GM23338 (cell line): ENCODE results near the gene ESRRA. TPM values are rescaled to one million over a fixed set of nuclear protein-coding genes. Genes with fewer than 3 reads are reported as not detected.

Source experiments
- ATAC-seq: fragments of 200-7000 bp; cut with Tn5 transposase; 3 replicates; pipeline ENCODE4 v1.9.1; 2020
- DNase-seq: peaks from one replicate; pipeline ENCODE4 v3.0.0-alpha.2; 2015; ENCODE audit warnings: low spot score
- H2AFZ ChIP-seq: fragments of 200-600 bp; sonication (generic); 2 replicates; pipeline ENCODE4 v1.8.0; 2016; ENCODE audit warnings: antibody characterized with exemption, mild to moderate bottlenecking, moderate library complexity
- H3F3A ChIP-seq: fragments of 200-600 bp; sonication (generic); replicated peaks from 2 replicates; pipeline ENCODE4 v1.8.0; 2017; ENCODE audit warnings: antibody characterized with exemption, mixed run types, low read depth
- H3K27ac ChIP-seq: fragments of 200-600 bp; sonication (generic); 2 replicates; pipeline ENCODE4 v1.6.1; 2016; ENCODE audit warnings: low read depth
- H3K27me3 ChIP-seq: fragments of 200-600 bp; sonication (generic); 2 replicates; pipeline ENCODE4 v1.8.0; 2016; ENCODE audit warnings: mild to moderate bottlenecking, mixed run types, moderate library complexity; ENCODE audit not compliant: insufficient read depth
- H3K36me3 ChIP-seq: fragments of 200-600 bp; sonication (generic); 2 replicates; pipeline ENCODE4 v1.8.0; 2016; ENCODE audit warnings: mild to moderate bottlenecking; ENCODE audit not compliant: insufficient read depth
- H3K4me1 ChIP-seq: fragments of 200-600 bp; sonication (generic); 2 replicates; pipeline ENCODE4 v1.8.0; 2016; ENCODE audit warnings: mild to moderate bottlenecking, moderate library complexity; ENCODE audit not compliant: insufficient read depth
- H3K4me2 ChIP-seq: fragments of 200-600 bp; sonication (generic); 2 replicates; pipeline ENCODE4 v1.7.1; 2017; ENCODE audit warnings: mixed run types
- H3K4me3 ChIP-seq: fragments of 200-600 bp; sonication (generic); 2 replicates; pipeline ENCODE4 v1.6.1; 2016; ENCODE audit warnings: mixed run types
- H3K79me2 ChIP-seq: fragments of 200-600 bp; sonication (generic); replicated peaks from 2 replicates; pipeline ENCODE4 v1.8.0; 2017; ENCODE audit warnings: mild to moderate bottlenecking; ENCODE audit not compliant: insufficient read depth
- H3K9me2 ChIP-seq: fragments of 200-600 bp; sonication (generic); 2 replicates; pipeline ENCODE4 v1.8.0; 2017; ENCODE audit not compliant: insufficient read depth
- H4K20me1 ChIP-seq: fragments of 200-600 bp; sonication (generic); replicated peaks from 2 replicates; pipeline ENCODE4 v1.8.0; 2017; ENCODE audit warnings: mild to moderate bottlenecking; ENCODE audit not compliant: insufficient read depth
- H3K27ac Mint-ChIP-seq: 2 replicates; pipeline ENCODE4 v1.8.0; 2020; ENCODE audit warnings: inconsistent platforms, mild to moderate bottlenecking, moderate library complexity, mixed read lengths
- H3K27me3 Mint-ChIP-seq: 3 replicates; pipeline ENCODE4 v1.8.0; 2022; ENCODE audit warnings: low read depth, mild to moderate bottlenecking, moderate library complexity, mixed read lengths, inconsistent platforms; ENCODE audit not compliant: insufficient read depth, poor library complexity
- H3K36me3 Mint-ChIP-seq: 3 replicates; pipeline ENCODE4 v1.8.0; 2021; ENCODE audit warnings: low read depth, mild to moderate bottlenecking, inconsistent platforms, moderate library complexity, mixed read lengths
- H3K4me1 Mint-ChIP-seq: 3 replicates; pipeline ENCODE4 v1.8.0; 2020; ENCODE audit warnings: mild to moderate bottlenecking, inconsistent platforms, mixed read lengths
- H3K4me3 Mint-ChIP-seq: 3 replicates; pipeline ENCODE4 v1.8.0; 2021; ENCODE audit warnings: moderate library complexity, mild to moderate bottlenecking, inconsistent platforms, mixed read lengths
- H3K9me3 Mint-ChIP-seq: 3 replicates; pipeline ENCODE4 v1.8.0; 2020; ENCODE audit warnings: moderate library complexity, mild to moderate bottlenecking, inconsistent platforms, mixed read lengths
- CREB1 ChIP-seq: fragments of 250-450 bp; sonication (Bioruptor Pico); IDR thresholded peaks from 2 replicates; pipeline ENCODE4 v1.5.0; 2020; ENCODE audit warnings: low read depth, mild to moderate bottlenecking, moderate library complexity
- EZH2 ChIP-seq: fragments of 200-600 bp; sonication (generic); IDR thresholded peaks from one replicate; pipeline ENCODE4 v1.8.0; 2017; ENCODE audit warnings: antibody characterized with exemption, mild to moderate bottlenecking, low read depth; ENCODE audit not compliant: unreplicated experiment
- EZH2phosphoT487 ChIP-seq: fragments of 200-600 bp; sonication (generic); IDR thresholded peaks from one replicate; pipeline ENCODE4 v1.8.1; 2018; ENCODE audit warnings: antibody characterized with exemption; ENCODE audit not compliant: unreplicated experiment
- JUNB ChIP-seq: IDR thresholded peaks from one replicate; pipeline ENCODE4 v1.6.1; 2016; ENCODE audit warnings: antibody characterized with exemption; ENCODE audit not compliant: unreplicated experiment
- NANOG ChIP-seq: IDR thresholded peaks from 2 replicates; pipeline ENCODE4 v1.6.1; 2016; ENCODE audit warnings: antibody characterized with exemption, borderline replicate concordance
- POLR2AphosphoS5 ChIP-seq: IDR thresholded peaks from 2 replicates; pipeline ENCODE4 v1.6.1; 2016; ENCODE audit warnings: antibody characterized with exemption, low read depth
- STAT1 ChIP-seq: IDR thresholded peaks from one replicate; pipeline ENCODE4 v1.6.1; 2016; ENCODE audit warnings: antibody characterized with exemption; ENCODE audit not compliant: unreplicated experiment
- ZNF114 ChIP-seq: fragments of 250-450 bp; sonication (Bioruptor Pico); IDR thresholded peaks from 2 replicates; pipeline ENCODE4 v1.5.0; 2020; ENCODE audit warnings: mild to moderate bottlenecking, moderate library complexity
- ZNF331 ChIP-seq: fragments of 250-450 bp; sonication (Bioruptor Pico); IDR thresholded peaks from 2 replicates; pipeline ENCODE4 v1.5.0; 2020; ENCODE audit warnings: low read depth, mild to moderate bottlenecking, moderate library complexity
- polyA plus RNA-seq: library from polyadenylated mRNA; unstranded; fragments of >200 nt; fragmentation: Nextera tagmentation; extraction: Ambion mirVana; gene quantifications from 2 replicates; pipeline ENCODE4 v1.2.1, GENCODE V29; 2016
- total RNA-seq: library from RNA; depleted of rRNA; stranded (reverse); fragments of >200 nt; shearing (Covaris generic); gene quantifications from 2 replicates; pipeline ENCODE4 v1.2.3, GENCODE V29; 2014
- TF ChIP-seq, protein P1 (sequence below), 2 experiments: fragments of 200-600 bp in 1 of 2; sonication (generic) in 1 of 2; conservative IDR thresholded peaks; 2 replicates each; pipeline versions ENCODE4 v1.5.1 to v1.6.1; 2016 to 2017; ENCODE audit warnings: antibody characterized with exemption in 2 of 2, low read depth in 2 of 2, mild to moderate bottlenecking in 2 of 2, moderate library complexity in 1 of 2
- TF ChIP-seq, protein P2 (sequence below): IDR thresholded peaks from 2 replicates; pipeline ENCODE4 v1.6.1; 2016; ENCODE audit warnings: antibody characterized with exemption
- TF ChIP-seq, protein P3 (sequence below): IDR thresholded peaks from one replicate; pipeline ENCODE4 v1.6.1; 2018; ENCODE audit warnings: antibody characterized with exemption; ENCODE audit not compliant: unreplicated experiment
- TF ChIP-seq, protein P4 (sequence below): fragments of 250-450 bp; sonication (Bioruptor Pico); IDR thresholded peaks from 2 replicates; pipeline ENCODE4 v1.5.0; 2020; ENCODE audit warnings: mild to moderate bottlenecking, moderate library complexity

ESRRA gene
- total and polyA plus RNA-seq, 2 experiments from 2014 or later, result 13.7 to 55.1 TPM

DNA sequence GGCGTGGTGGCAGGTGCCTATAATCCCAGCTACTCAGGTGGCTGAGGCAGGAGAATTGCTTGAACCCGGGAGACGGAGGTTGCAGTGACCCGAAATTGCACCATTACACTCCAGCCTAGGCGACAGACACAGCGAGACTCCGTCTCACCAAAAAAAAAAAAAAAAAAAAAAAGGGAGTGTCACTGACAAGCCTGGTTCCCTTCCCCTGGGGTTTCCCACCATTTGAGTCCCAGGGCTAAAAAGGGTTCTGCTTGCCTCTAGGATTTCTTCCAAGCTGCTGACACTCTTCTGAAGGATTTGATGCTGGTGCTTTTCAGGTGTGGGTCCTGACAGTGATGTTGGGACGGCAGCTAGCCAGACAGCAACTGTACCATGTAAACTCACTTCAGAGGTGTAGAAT lies 33.4 kb downstream of the ESRRA start:
- TF ChIP-seq, protein P1, sequence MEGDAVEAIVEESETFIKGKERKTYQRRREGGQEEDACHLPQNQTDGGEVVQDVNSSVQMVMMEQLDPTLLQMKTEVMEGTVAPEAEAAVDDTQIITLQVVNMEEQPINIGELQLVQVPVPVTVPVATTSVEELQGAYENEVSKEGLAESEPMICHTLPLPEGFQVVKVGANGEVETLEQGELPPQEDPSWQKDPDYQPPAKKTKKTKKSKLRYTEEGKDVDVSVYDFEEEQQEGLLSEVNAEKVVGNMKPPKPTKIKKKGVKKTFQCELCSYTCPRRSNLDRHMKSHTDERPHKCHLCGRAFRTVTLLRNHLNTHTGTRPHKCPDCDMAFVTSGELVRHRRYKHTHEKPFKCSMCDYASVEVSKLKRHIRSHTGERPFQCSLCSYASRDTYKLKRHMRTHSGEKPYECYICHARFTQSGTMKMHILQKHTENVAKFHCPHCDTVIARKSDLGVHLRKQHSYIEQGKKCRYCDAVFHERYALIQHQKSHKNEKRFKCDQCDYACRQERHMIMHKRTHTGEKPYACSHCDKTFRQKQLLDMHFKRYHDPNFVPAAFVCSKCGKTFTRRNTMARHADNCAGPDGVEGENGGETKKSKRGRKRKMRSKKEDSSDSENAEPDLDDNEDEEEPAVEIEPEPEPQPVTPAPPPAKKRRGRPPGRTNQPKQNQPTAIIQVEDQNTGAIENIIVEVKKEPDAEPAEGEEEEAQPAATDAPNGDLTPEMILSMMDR (conservative IDR thresholded peaks at IDR 0.05; ENCODE audit: low read depth in 2 of 2), result no peak
- no peak for TF ChIP-seq ZNF331 (CRISPR knock-in tag)
- TF ChIP-seq, protein P2, sequence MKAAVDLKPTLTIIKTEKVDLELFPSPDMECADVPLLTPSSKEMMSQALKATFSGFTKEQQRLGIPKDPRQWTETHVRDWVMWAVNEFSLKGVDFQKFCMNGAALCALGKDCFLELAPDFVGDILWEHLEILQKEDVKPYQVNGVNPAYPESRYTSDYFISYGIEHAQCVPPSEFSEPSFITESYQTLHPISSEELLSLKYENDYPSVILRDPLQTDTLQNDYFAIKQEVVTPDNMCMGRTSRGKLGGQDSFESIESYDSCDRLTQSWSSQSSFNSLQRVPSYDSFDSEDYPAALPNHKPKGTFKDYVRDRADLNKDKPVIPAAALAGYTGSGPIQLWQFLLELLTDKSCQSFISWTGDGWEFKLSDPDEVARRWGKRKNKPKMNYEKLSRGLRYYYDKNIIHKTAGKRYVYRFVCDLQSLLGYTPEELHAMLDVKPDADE, result no peak
- TF ChIP-seq CREB1, result no peak
- no peak for TF ChIP-seq EZH2phosphoT487
- no peak for TF ChIP-seq EZH2
- no peak for TF ChIP-seq STAT1
- no peak for TF ChIP-seq POLR2AphosphoS5
- TF ChIP-seq ZNF114 (CRISPR knock-in tag), result no peak
- no peak for TF ChIP-seq NANOG
- TF ChIP-seq, protein P3, sequence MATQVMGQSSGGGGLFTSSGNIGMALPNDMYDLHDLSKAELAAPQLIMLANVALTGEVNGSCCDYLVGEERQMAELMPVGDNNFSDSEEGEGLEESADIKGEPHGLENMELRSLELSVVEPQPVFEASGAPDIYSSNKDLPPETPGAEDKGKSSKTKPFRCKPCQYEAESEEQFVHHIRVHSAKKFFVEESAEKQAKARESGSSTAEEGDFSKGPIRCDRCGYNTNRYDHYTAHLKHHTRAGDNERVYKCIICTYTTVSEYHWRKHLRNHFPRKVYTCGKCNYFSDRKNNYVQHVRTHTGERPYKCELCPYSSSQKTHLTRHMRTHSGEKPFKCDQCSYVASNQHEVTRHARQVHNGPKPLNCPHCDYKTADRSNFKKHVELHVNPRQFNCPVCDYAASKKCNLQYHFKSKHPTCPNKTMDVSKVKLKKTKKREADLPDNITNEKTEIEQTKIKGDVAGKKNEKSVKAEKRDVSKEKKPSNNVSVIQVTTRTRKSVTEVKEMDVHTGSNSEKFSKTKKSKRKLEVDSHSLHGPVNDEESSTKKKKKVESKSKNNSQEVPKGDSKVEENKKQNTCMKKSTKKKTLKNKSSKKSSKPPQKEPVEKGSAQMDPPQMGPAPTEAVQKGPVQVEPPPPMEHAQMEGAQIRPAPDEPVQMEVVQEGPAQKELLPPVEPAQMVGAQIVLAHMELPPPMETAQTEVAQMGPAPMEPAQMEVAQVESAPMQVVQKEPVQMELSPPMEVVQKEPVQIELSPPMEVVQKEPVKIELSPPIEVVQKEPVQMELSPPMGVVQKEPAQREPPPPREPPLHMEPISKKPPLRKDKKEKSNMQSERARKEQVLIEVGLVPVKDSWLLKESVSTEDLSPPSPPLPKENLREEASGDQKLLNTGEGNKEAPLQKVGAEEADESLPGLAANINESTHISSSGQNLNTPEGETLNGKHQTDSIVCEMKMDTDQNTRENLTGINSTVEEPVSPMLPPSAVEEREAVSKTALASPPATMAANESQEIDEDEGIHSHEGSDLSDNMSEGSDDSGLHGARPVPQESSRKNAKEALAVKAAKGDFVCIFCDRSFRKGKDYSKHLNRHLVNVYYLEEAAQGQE, result no peak
- TF ChIP-seq, protein P4, sequence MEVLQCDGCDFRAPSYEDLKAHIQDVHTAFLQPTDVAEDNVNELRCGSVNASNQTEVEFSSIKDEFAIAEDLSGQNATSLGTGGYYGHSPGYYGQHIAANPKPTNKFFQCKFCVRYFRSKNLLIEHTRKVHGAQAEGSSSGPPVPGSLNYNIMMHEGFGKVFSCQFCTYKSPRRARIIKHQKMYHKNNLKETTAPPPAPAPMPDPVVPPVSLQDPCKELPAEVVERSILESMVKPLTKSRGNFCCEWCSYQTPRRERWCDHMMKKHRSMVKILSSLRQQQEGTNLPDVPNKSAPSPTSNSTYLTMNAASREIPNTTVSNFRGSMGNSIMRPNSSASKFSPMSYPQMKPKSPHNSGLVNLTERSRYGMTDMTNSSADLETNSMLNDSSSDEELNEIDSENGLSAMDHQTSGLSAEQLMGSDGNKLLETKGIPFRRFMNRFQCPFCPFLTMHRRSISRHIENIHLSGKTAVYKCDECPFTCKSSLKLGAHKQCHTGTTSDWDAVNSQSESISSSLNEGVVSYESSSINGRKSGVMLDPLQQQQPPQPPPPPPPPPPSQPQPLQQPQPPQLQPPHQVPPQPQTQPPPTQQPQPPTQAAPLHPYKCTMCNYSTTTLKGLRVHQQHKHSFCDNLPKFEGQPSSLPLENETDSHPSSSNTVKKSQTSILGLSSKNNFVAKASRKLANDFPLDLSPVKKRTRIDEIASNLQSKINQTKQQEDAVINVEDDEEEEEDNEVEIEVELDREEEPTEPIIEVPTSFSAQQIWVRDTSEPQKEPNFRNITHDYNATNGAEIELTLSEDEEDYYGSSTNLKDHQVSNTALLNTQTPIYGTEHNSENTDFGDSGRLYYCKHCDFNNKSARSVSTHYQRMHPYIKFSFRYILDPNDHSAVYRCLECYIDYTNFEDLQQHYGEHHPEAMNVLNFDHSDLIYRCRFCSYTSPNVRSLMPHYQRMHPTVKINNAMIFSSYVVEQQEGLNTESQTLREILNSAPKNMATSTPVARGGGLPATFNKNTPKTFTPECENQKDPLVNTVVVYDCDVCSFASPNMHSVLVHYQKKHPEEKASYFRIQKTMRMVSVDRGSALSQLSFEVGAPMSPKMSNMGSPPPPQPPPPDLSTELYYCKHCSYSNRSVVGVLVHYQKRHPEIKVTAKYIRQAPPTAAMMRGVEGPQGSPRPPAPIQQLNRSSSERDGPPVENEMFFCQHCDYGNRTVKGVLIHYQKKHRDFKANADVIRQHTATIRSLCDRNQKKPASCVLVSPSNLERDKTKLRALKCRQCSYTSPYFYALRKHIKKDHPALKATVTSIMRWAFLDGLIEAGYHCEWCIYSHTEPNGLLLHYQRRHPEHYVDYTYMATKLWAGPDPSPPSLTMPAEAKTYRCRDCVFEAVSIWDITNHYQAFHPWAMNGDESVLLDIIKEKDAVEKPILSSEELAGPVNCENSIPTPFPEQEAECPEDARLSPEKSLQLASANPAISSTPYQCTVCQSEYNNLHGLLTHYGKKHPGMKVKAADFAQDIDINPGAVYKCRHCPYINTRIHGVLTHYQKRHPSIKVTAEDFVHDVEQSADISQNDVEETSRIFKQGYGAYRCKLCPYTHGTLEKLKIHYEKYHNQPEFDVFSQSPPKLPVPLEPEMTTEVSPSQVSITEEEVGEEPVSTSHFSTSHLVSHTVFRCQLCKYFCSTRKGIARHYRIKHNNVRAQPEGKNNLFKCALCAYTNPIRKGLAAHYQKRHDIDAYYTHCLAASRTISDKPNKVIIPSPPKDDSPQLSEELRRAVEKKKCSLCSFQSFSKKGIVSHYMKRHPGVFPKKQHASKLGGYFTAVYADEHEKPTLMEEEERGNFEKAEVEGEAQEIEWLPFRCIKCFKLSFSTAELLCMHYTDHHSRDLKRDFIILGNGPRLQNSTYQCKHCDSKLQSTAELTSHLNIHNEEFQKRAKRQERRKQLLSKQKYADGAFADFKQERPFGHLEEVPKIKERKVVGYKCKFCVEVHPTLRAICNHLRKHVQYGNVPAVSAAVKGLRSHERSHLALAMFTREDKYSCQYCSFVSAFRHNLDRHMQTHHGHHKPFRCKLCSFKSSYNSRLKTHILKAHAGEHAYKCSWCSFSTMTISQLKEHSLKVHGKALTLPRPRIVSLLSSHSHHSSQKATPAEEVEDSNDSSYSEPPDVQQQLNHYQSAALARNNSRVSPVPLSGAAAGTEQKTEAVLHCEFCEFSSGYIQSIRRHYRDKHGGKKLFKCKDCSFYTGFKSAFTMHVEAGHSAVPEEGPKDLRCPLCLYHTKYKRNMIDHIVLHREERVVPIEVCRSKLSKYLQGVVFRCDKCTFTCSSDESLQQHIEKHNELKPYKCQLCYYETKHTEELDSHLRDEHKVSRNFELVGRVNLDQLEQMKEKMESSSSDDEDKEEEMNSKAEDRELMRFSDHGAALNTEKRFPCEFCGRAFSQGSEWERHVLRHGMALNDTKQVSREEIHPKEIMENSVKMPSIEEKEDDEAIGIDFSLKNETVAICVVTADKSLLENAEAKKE (CRISPR knock-in tag), result no peak
- no peak for TF ChIP-seq JUNB
- H4K20me1 ChIP-seq, result no peaks in the 10 kb centered on the region

More for the DNA sequence above, 33.4 kb downstream of the ESRRA start:
- H3K9me3 Mint-ChIP-seq, result no peaks in the 10 kb centered on the region
- ATAC-seq, result no peak
- peaks cover 12% of the 10 kb centered on the region for H3K4me1 Mint-ChIP-seq
- no peak overlapping the region for H3K4me3 Mint-ChIP-seq
- Histone ChIP-seq H3F3A (0 out of 2 replicates have a peak, but pooled peaks cover 5% of the 10 kb centered on the region), H3K79me2 (no peaks in the 10 kb centered on the region), H3K9me2 (no peaks in the 10 kb centered on the region), H3K36me3 (no peaks in the 10 kb centered on the region), H3K27ac (no peak overlapping the region), H2AFZ (no peak overlapping the region), H3K4me3 (no peak overlapping the region), H3K27me3 (no peaks in the 10 kb centered on the region), H3K4me2 (no peak overlapping the region), H3K4me1 (peaks cover 11% of the 10 kb centered on the region; the same call in 1 of the 2 replicates)
- H3K27ac Mint-ChIP-seq, result no peak overlapping the region
- H3K36me3 Mint-ChIP-seq, result no peaks in the 10 kb centered on the region
- DNase-seq, result no peak
- H3K27me3 Mint-ChIP-seq, result peaks cover 23% of the 10 kb centered on the region
